A204.1 (cell line): ENCODE measurements around the gene ARMS2.

Source experiments
- FAIRE-seq: peaks from 2 replicates; lab custom pipeline; 2012; peaks lifted over from hg19 to GRCh38; lab: Jason Lieb, UNC

ARMS2 gene

GRCh38 chr10:122473116-122473515, 18.7 kb downstream of the ARMS2 start:
- FAIRE-seq: no peak

GRCh38 chr10:122474131-122474818, 19.8 kb downstream of the ARMS2 start:
- no peak for FAIRE-seq

GRCh38 chr10:122475100-122475499, 20.6 kb downstream of the ARMS2 start:
- no peak for FAIRE-seq

- no peak for FAIRE-seq
These were observed 21.3 kb downstream of the ARMS2 start for GRCh38 chr10:122475591-122476332.

GRCh38 chr10:122476333-122476695, 21.9 kb downstream of the ARMS2 start:
- no peak for FAIRE-seq

GRCh38 chr10:122477436-122477835, 23.0 kb downstream of the ARMS2 start:
- FAIRE-seq: no peak

- no peak for FAIRE-seq
These were observed 24.5 kb downstream of the ARMS2 start for GRCh38 chr10:122478971-122479370.

GRCh38 chr10:122480146-122480833, 25.8 kb downstream of the ARMS2 start:
- FAIRE-seq: no peak

GRCh38 chr10:122481296-122482056, 27.0 kb downstream of the ARMS2 start:
- FAIRE-seq: no peak

GRCh38 chr10:122484276-122485060, 30.0 kb downstream of the ARMS2 start:
- no peak for FAIRE-seq

GRCh38 chr10:122485670-122486069, 31.2 kb downstream of the ARMS2 start:
- FAIRE-seq: no peak

GRCh38 chr10:122486406-122487080, 32.1 kb downstream of the ARMS2 start:
- FAIRE-seq: no peak

- FAIRE-seq: no peak
These were observed 32.8 kb downstream of the ARMS2 start for GRCh38 chr10:122487174-122487765.

- FAIRE-seq: no peak
These were observed 35.8 kb downstream of the ARMS2 start for GRCh38 chr10:122490268-122490667.

GRCh38 chr10:122490786-122491680, 36.6 kb downstream of the ARMS2 start:
- no peak for FAIRE-seq

GRCh38 chr10:122492006-122492405, 37.6 kb downstream of the ARMS2 start:
- no peak for FAIRE-seq

- FAIRE-seq: no peak
These were observed 38.6 kb downstream of the ARMS2 start for GRCh38 chr10:122492999-122493481.

GRCh38 chr10:122493761-122494160, 39.3 kb downstream of the ARMS2 start:
- FAIRE-seq: no peak

- FAIRE-seq: no peak
These were observed 39.8 kb downstream of the ARMS2 start for GRCh38 chr10:122494173-122494820.
